GM18499 (cell line): ENCODE data around the gene HSPG2.
"Not testable (repeated sequence)": the region's sequence is repeated elsewhere in the genome, so short reads cannot be mapped to it uniquely, and the experiment has no call there.

Source experiments
- ATAC-seq: cut with Tn5 transposase; IDR thresholded peaks from one replicate; pipeline ENCODE4 v1.9.1; 2021; ENCODE audit warnings: moderate number of reproducible peaks; ENCODE audit not compliant: insufficient read depth, unreplicated experiment

The HSPG2 gene

GRCh38 chr1:21956720-21957552 is 19.8 kb upstream of the HSPG2 start:
- ATAC-seq, result no peak

DNA sequence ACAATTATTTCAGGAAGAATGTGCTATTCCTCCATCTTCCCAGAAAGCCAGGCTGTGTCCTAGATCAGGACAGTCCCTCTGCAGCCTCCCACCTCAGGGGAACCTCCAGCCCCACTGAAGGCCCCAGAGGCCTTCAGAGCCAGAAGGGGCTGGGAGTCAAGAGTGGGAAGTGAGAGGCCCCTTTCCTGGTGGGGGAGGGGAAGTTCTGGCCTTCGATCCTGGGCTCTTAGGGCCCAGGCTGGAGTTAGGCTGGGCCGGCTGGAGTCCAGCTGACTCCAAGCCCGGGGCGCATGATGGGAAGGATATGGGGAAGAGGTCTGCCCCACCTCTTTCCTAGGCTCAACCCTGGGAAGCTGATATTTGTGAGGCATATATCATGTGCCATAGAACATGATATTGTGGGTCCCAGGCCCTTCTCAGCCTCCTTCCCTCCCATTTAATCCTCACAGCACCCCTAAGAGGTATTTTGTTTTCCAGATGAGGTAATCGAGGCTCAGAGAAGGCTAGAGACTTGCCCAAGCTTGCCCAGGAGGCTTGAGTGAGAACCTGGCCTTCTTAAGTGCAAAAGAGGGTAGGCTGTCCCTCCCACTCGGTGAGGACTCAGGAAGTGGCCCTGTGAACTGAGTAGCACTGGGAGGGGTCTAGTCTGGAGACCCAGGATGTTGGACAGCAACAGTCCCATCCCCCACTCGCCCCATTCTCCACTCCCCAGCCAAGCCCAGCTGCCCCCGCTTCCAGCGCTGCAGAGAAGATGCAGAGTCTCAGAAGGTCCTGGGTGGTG is 18.6 kb upstream of the HSPG2 start:
- ATAC-seq, result no peak

DNA sequence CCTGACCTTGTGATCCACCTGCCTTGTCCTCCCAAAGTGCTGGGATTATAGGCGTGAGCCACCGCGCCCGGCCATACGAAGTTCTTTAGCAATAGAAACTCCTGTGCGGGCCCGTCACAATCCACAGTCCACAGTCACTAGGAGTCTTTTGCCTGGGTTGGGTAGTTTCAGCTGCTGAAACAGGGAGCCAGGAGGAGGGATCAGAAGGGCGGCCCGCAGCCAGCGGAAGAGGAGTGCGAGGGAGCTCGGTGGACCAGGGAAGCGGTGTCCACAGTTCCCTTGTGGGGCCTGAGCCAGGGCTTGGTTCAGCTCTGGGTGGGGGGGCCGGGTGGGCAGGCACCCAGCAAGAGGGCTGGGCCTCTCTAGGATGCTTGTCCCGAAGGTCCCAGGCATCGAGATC is 17.9 kb upstream of the HSPG2 start:
- ATAC-seq, result no peak

GRCh38 chr1:21952786-21953520 is 15.8 kb upstream of the HSPG2 start:
- ATAC-seq, result no peak

DNA sequence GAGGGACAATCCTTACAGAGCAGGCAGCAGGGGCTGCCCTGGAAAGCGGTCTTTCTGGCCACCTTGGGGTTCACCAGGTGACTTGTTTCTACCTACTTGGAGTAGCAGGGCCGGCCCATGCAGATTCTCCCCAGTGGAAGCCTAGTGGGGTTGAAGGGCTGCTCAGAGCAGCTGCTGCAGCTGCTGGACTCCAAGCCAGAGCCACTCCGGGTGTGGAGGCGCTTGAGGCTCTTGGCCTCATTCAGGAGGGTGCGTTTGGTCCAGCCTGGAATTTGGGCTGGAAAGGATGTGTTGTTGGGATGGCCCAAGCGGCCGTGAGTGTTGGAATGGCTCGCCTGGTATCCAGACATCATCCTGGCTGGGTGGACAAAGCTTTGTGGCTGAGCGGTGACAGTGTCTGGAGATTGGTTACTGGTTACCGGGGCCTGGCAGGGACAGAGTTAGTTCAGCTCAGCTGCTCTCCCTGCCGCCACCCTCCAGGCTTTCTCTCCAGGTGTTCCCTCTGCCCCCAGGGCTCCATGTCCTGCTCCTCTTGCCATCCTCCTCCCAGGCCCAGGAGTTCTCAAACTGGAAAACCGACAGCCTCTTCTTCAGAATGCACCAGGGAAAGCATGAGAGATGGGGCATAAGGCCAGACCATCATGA is 14.2 kb upstream of the HSPG2 start:
- ATAC-seq, result no peak

- no peak for ATAC-seq
These were observed 13.6 kb upstream of the HSPG2 start for GRCh38 chr1:21950734-21951133.

- ATAC-seq, result no peak
These were observed 9.9 kb upstream of the HSPG2 start for GRCh38 chr1:21946836-21947587.

DNA sequence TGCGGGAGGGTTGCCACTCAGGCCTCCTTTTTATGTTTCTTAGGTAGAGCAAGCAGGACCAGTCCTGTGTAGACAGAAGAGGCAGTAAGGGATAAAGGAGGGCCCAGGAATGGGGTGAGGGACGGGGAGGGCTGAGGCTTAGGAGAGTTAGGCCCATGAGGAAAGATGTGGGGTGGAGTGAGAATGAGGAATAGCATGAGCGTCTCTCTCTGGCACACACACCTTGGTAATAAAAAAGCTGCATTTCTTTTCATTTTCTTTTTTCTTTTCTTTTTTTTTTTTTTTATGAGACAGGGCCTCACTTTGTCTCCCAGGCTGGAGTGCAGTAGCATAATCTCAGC is 7.6 kb upstream of the HSPG2 start:
- no peak for ATAC-seq

- not testable (repeated sequence) for ATAC-seq
These were observed 6.0 kb upstream of the HSPG2 start for GRCh38 chr1:21942959-21943640.

DNA sequence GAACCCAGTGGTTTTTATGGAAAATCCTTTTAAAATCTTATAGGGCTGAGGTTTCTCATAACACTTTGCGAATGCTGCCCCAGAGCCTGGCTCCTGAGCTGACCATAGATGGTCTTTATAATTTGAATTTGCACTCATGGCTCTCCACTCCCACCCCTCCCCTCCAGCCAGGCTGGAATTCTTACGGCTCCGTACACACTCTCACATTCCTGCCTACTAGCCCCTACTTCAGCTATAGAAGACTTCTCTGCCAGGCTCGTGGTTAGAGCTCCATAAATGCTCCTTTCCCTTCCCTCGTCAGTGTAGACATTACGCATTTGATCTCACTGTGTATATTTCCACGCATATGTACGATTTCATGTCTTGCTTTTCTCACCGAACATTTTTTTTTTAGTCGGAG is 5.4 kb upstream of the HSPG2 start:
- no peak for ATAC-seq

DNA sequence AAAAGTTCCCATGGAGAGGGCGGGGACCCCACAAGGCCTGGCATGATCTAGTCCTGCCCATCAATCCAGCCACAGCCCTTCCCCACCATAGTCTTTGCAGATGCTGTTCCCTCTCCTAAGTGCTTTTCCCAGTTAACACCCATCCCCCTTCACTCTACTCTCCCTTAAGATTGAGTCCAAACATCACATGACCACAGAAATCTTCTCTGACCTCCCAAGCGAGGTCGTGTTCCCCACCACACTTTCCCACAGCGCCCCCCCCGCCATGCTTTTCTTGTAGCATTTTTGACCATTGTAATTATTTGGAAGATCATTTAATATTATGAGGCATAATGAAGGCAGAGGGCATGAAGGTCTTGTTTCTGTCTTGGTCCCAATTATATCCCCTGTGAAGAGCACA is 4.3 kb upstream of the HSPG2 start:
- no peak for ATAC-seq

- ATAC-seq, result no peak
These were observed 3.4 kb upstream of the HSPG2 start for GRCh38 chr1:21940492-21940891.

GRCh38 chr1:21939650-21940374 is 2.7 kb upstream of the HSPG2 start:
- no peak for ATAC-seq

DNA sequence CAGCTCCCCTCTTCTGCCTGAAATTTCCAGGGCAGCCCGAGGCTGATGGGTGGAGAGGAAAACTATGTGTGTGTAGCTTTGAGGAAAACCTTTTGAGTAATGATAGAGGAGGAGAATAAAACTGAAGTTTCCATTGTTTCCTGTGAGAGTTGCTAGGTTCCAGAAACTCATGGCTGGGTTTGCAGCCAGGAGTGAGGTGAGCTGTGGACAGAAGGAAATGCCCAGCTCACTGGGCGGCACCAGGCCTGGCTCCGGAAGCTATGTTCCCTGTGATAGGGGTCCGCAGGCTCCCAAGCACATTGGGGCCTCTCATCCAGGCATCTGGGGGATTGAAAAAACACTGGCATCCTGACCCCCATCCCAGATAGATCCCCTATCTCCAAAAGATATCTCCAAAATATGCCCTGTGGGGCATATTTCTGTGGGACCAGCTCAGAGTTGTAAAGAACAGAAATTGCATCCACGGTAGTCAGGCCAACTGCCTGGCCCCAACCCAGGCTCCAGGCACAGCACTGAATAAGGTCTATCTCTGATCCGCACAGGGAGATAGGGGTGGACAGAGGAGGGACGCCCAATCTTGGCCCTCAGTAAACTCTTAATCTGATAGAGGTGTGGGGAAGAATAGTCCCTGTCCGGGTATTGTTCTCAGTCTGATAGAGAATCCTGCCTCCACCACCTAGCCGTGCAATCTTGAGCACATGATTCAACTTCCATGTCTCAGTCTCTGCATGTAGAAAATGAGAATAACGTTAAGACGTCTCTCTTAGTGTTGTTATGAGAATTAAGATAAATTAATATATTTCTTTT is 1.8 kb upstream of the HSPG2 start:
- no peak for ATAC-seq

GRCh38 chr1:21937372-21938121 is 437 bp upstream of the HSPG2 start:
- ATAC-seq, result no peak

GRCh38 chr1:21936366-21937031 is 611 bp downstream of the HSPG2 start:
- ATAC-seq, result no peak

GRCh38 chr1:21935891-21936365 is 1.2 kb downstream of the HSPG2 start:
- no peak for ATAC-seq
